ENCODE measurements around the gene KRTAP12-2.

KRTAP12-2 gene

GRCh38 chr21:44618504-44618903 is 48.2 kb downstream of the KRTAP12-2 start:
- H3K27ac ChIP-seq (ENCODE audit: low read length) = no peak overlapping the region
- no peak overlapping the region for H3K4me2 ChIP-seq (ENCODE audit: low read length)

DNA sequence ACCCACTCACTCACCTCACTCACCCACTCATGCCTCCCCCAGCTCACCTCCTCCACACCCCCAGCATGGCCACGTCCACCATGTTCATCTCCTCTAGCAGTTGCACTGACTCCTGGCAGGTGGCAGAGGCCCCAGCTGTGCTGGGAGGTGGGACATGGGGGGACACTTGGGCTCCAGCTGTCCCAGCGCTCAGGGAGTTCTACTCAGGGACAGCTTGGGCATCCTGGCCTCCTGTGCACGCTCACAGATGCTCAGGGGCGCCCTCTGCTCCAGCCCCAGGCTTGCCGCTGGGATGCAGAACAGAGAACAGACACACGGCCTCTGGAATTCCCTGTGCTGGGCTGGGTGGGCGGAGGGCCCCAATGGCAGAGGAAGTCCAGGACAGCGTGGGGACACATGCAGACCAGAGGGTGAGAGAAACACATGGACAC is 49.6 kb downstream of the KRTAP12-2 start:
- Histone ChIP-seq H3K4me1 (ENCODE audit: low read length) (no peaks in the 10 kb centered on the region), H3K9me3 (ENCODE audit: insufficient read depth, low read length) (peaks cover 4% of the 10 kb centered on the region; the same call in 1 of the 2 replicates), H3K79me2 (ENCODE audit: low read length) (no peaks in the 10 kb centered on the region), H3K4me3 (ENCODE audit: low read length) (no peak overlapping the region), H3K9ac (ENCODE audit: low read length) (no peak overlapping the region), H3K4me2 (ENCODE audit: low read length) (no peak overlapping the region), H4K20me1 (ENCODE audit: insufficient read depth, low read length) (no peaks in the 10 kb centered on the region), H3K27me3 (ENCODE audit: low read depth, low read length) (no peaks in the 10 kb centered on the region), H2AFZ (ENCODE audit: low read depth, low read length) (no peak overlapping the region), H3K27ac (ENCODE audit: low read length) (no peak overlapping the region), H3K36me3 (replicated peaks; ENCODE audit: low read depth, low read length) (no peaks in the 10 kb centered on the region)
- TF ChIP-seq EZH2phosphoT487 (IDR thresholded peaks at IDR 0.05; ENCODE audit: low read depth) (no peak), CTCF (IDR thresholded peaks at IDR 0.05; ENCODE audit: low read depth, low read length) (no peak)

More at GRCh38 chr21:44618504-44618903, 48.2 kb downstream of the KRTAP12-2 start:
- Histone ChIP-seq H3K9me3 (ENCODE audit: insufficient read depth, low read length) (peaks cover 4% of the 10 kb centered on the region; the same call in 1 of the 2 replicates), H3K36me3 (replicated peaks; ENCODE audit: low read depth, low read length) (no peaks in the 10 kb centered on the region), H3K9ac (ENCODE audit: low read length) (no peak overlapping the region), H2AFZ (ENCODE audit: low read depth, low read length) (no peak overlapping the region), H4K20me1 (ENCODE audit: insufficient read depth, low read length) (no peaks in the 10 kb centered on the region), H3K79me2 (ENCODE audit: low read length) (no peaks in the 10 kb centered on the region), H3K4me3 (ENCODE audit: low read length) (no peak overlapping the region), H3K4me1 (ENCODE audit: low read length) (no peaks in the 10 kb centered on the region), H3K27me3 (ENCODE audit: low read depth, low read length) (no peaks in the 10 kb centered on the region)
- no peak for TF ChIP-seq CTCF (IDR thresholded peaks at IDR 0.05; ENCODE audit: low read depth, low read length)
- no peak for TF ChIP-seq EZH2phosphoT487 (IDR thresholded peaks at IDR 0.05; ENCODE audit: low read depth)

GRCh38 chr21:44616591-44616926 is 50.2 kb downstream of the KRTAP12-2 start:
- Histone ChIP-seq H3K9ac (ENCODE audit: low read length) (no peak overlapping the region), H3K4me1 (ENCODE audit: low read length) (no peaks in the 10 kb centered on the region), H3K27ac (ENCODE audit: low read length) (no peak overlapping the region), H3K27me3 (ENCODE audit: low read depth, low read length) (no peaks in the 10 kb centered on the region), H3K4me3 (ENCODE audit: low read length) (no peak overlapping the region), H3K4me2 (ENCODE audit: low read length) (no peak overlapping the region), H3K36me3 (replicated peaks; ENCODE audit: low read depth, low read length) (no peaks in the 10 kb centered on the region), H2AFZ (ENCODE audit: low read depth, low read length) (no peak overlapping the region), H4K20me1 (ENCODE audit: insufficient read depth, low read length) (no peaks in the 10 kb centered on the region), H3K79me2 (ENCODE audit: low read length) (no peaks in the 10 kb centered on the region), H3K9me3 (ENCODE audit: insufficient read depth, low read length) (peaks cover 4% of the 10 kb centered on the region; the same call in 1 of the 2 replicates)
- TF ChIP-seq EZH2phosphoT487 (IDR thresholded peaks at IDR 0.05; ENCODE audit: low read depth) = no peak
- TF ChIP-seq CTCF (IDR thresholded peaks at IDR 0.05; ENCODE audit: low read depth, low read length) = no peak

All from OCI-LY3 (cell line).